ENCODE data around the gene ASB15.

Gene ASB15

DNA sequence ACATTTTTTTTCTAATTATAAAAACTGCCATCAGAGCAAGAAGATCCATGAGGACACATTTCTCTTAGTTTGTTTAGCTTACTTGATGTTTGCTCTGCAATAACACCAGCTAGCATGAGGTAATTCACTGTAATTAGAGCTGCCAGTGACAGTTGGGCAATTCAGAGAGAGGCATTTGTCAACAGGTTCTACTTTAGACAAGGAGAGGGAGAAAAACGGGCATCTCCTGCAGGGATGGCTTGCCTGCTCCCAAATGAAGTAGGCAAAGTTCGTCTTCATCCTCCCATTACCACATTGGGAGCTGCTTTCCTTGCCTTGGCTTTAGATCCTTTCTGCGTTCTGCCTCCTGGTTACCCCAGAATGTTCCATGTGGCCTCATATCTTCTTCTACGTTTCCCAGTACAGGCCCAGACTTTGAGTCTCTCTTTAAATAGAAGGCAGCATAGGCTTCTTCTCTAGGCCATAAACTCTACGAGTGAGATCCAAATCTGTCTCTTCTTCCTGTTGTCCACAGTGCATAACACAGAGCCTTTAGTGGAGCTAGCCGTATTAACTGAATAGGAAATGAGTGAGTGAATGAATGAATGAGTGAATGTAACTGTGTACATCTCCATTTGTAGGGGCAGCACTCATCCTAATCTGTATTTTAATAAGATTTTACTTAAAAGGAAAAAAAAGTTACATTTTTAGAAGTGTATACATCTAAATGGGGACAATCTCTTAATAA is 21.2 kb downstream of the ASB15 start:
- peak; percentile 32 for DNase-seq (ENCODE audit: low read depth)
- H3K4me3 ChIP-seq (ENCODE audit: low read depth, low read length), result no peak overlapping the region
- TF ChIP-seq, protein P1, sequence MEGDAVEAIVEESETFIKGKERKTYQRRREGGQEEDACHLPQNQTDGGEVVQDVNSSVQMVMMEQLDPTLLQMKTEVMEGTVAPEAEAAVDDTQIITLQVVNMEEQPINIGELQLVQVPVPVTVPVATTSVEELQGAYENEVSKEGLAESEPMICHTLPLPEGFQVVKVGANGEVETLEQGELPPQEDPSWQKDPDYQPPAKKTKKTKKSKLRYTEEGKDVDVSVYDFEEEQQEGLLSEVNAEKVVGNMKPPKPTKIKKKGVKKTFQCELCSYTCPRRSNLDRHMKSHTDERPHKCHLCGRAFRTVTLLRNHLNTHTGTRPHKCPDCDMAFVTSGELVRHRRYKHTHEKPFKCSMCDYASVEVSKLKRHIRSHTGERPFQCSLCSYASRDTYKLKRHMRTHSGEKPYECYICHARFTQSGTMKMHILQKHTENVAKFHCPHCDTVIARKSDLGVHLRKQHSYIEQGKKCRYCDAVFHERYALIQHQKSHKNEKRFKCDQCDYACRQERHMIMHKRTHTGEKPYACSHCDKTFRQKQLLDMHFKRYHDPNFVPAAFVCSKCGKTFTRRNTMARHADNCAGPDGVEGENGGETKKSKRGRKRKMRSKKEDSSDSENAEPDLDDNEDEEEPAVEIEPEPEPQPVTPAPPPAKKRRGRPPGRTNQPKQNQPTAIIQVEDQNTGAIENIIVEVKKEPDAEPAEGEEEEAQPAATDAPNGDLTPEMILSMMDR (conservative IDR thresholded peaks at IDR 0.05; ENCODE audit: low read depth, low read length), result no peak

DNA sequence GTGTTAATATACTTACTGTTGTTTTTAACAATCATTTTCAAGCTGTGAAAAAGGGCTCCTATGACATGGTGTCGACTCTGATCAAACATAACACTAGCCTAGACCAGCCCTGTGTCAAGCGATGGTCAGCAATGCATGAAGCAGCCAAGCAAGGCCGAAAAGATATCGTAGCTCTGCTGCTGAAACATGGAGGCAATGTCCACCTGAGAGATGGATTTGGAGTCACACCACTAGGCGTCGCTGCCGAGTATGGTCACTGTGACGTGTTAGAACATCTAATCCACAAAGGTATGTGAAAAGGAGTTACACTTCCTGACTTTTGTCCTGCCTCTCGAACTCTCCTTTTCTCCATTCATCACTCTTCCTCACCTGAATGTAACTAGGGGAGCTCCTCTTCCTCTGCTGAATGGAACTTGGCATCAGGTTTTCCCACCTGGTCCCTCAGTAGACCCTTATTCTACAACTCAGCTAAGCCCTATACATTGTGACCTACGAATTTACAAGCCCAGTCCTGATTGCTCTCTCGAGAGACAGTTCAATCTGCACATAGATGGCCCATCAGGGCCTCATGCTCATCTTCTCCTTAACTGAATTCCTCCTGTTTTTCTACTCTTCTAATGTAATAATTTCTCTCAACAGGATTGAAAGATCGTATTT is 23.0 kb downstream of the ASB15 start:
- no peak overlapping the region for H3K4me3 ChIP-seq (ENCODE audit: low read depth, low read length)
- TF ChIP-seq, protein P1 (conservative IDR thresholded peaks at IDR 0.05; ENCODE audit: low read depth, low read length), result peak; percentile 64
- peak; percentile 30 for DNase-seq (ENCODE audit: low read depth)

DNA sequence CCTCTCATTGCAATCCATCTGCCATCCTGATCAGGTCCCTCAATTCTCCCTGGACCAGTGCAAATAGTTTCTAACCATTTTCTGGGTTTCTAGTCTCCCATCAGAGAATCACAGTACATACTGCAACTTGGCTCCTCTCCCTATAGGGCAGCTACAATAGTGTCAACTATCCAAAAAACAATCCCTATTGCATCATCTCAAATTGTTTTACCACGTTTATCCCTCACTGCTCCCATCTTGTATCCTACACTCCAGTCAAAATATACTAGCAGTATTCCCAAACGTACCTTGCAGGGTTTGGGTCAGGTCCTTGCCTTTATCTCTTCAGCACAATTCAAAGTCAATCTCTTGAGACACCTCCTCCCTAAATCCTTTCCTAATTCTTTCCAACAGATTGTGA is 23.6 kb downstream of the ASB15 start:
- no peak for DNase-seq (ENCODE audit: low read depth)
- TF ChIP-seq, protein P1 (conservative IDR thresholded peaks at IDR 0.05; ENCODE audit: low read depth, low read length), result no peak
- no peak overlapping the region for H3K4me3 ChIP-seq (ENCODE audit: low read depth, low read length)

DNA sequence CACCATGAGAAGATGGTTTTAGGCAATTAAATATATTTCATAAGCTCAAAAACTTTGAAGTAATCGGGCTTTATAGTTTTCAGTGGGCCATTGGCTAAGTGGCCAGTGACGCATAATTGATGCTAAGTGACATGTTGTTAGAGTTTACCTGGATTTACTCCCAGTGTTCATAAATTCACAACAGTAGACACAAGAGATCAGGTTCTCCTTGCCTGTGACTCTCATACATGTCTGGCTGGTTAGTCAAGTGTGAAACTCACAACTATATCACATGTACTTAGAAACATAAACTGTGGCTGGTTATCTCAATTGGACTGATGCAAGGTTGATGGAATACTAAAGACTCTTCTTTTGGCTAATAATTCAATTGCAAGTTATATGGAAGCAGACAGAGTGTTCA is 26.2 kb downstream of the ASB15 start:
- H3K4me3 ChIP-seq (ENCODE audit: low read depth, low read length), result no peak overlapping the region
- TF ChIP-seq, protein P1 (conservative IDR thresholded peaks at IDR 0.05; ENCODE audit: low read depth, low read length), result no peak
- no peak for DNase-seq (ENCODE audit: low read depth)

DNA sequence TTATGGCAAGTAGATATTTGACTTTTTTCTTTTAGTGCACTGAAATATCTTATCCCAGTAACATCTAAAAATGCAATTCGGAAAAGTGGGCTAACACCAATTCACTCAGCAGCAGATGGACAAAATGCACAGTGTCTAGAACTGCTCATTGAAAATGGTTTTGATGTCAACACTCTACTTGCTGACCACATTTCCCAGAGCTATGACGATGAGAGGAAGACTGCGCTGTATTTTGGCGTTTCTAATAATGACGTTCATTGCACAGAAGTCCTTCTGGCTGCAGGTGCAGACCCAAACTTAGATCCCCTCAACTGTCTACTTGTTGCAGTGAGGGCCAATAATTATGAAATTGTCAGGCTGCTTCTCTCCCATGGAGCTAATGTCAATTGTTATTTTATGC is 27.2 kb downstream of the ASB15 start:
- H3K4me3 ChIP-seq (ENCODE audit: low read depth, low read length), result no peak overlapping the region
- no peak for DNase-seq (ENCODE audit: low read depth)
- TF ChIP-seq, protein P1 (conservative IDR thresholded peaks at IDR 0.05; ENCODE audit: low read depth, low read length), result no peak

DNA sequence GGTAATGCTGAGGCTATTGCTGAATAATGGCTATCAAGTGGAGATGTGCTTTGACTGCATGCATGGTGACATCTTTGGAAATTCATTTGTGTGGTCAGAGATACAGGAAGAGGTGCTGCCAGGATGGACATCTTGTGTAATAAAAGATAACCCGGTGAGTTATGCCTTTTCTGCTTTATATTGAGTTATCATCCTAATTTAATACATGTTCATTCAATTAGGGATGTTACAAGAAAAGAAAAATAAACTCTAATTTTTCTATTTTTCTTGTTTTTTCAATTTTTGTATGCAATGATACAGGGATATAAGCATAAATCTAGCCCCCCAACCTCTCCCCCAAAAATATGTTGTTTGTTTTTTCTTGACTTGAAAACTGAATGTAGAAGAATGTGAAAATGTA is 27.7 kb downstream of the ASB15 start:
- TF ChIP-seq, protein P1 (conservative IDR thresholded peaks at IDR 0.05; ENCODE audit: low read depth, low read length), result no peak
- no peak for DNase-seq (ENCODE audit: low read depth)
- no peak overlapping the region for H3K4me3 ChIP-seq (ENCODE audit: low read depth, low read length)

DNA sequence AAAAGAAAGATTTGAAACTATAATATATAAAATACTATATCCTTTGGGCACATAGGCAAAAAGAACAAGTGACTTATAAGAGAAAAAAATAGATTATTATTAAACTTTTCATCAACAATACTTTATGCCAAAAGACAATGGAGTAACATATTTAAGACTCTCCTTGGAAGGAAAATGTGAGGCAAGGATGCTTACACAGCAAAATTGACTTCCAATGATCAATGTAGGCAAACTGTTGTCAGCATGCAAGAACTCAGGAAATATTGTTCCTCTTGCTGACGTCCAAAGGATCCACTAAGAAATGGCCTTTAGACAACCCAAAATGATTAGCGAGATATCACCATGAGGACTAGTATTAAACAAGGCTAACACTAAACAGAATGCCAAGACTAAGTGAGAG is 31.2 kb downstream of the ASB15 start:
- no peak overlapping the region for H3K4me3 ChIP-seq (ENCODE audit: low read depth, low read length)
- TF ChIP-seq, protein P1 (conservative IDR thresholded peaks at IDR 0.05; ENCODE audit: low read depth, low read length), result no peak
- no peak for DNase-seq (ENCODE audit: low read depth)
